H1 (cell line): Measurements from ENCODE around the gene GUCY1B1. TPM values are rescaled to one million over a fixed set of nuclear protein-coding genes. Genes with fewer than 3 reads are reported as not detected.

Source experiments
- CTCF ChIA-PET: fragments of 300-600 bp; sonication (Branson Sonifier 250); formaldehyde crosslinking; loops from one replicate; lab custom pipeline; 2021; ENCODE audit not compliant: partially characterized antibody; lab: Charles Lee
- POLR2A ChIA-PET: fragments of 300-600 bp; sonication (Branson Sonifier 250); formaldehyde crosslinking; loops from one replicate; lab custom pipeline; 2021; ENCODE audit warnings: inconsistent platforms; ENCODE audit not compliant: partially characterized antibody; lab: Charles Lee
- DNase-seq, 2 experiments: peaks; one replicate each; pipeline versions ENCODE4 v3.0.0 to v3.0.0-alpha.2; 2010 to 2022; ENCODE audit warnings: low spot score in 2 of 2, low read depth in 1 of 2, mixed read lengths in 1 of 2
- FAIRE-seq: peaks from 2 replicates; lab custom pipeline; 2011; peaks lifted over from hg19 to GRCh38; lab: Jason Lieb, UNC
- H2AFZ ChIP-seq: 2 replicates; pipeline ENCODE4 v1.8.1; 2012; ENCODE audit warnings: low read length, inconsistent platforms
- H2AK5ac ChIP-seq: 2 replicates; pipeline ENCODE4 v1.6.1; 2013; ENCODE audit warnings: low read depth, low read length
- H2BK120ac ChIP-seq: replicated peaks from 2 replicates; pipeline ENCODE3; 2013; ENCODE audit warnings: low read depth, low read length, inconsistent platforms
- H2BK12ac ChIP-seq: 2 replicates; pipeline ENCODE4 v1.6.1; 2013; ENCODE audit warnings: low read depth, low read length
- H2BK15ac ChIP-seq: 2 replicates; pipeline ENCODE4 v1.6.1; 2013; ENCODE audit warnings: low read length
- H2BK20ac ChIP-seq: 2 replicates; pipeline ENCODE4 v1.6.1; 2013; ENCODE audit warnings: low read length
- H2BK5ac ChIP-seq: 2 replicates; pipeline ENCODE4 v1.6.1; 2013; ENCODE audit warnings: low read depth, low read length
- H3K14ac ChIP-seq: 2 replicates; pipeline ENCODE4 v1.6.1; 2013; ENCODE audit warnings: inconsistent platforms; ENCODE audit not compliant: insufficient read length
- H3K18ac ChIP-seq: 2 replicates; pipeline ENCODE4 v1.6.1; 2013; ENCODE audit warnings: low read length; ENCODE audit errors: extremely low read depth
- H3K23ac ChIP-seq: 2 replicates; pipeline ENCODE4 v1.6.1; 2013; ENCODE audit warnings: inconsistent platforms; ENCODE audit not compliant: insufficient read length
- H3K23me2 ChIP-seq: 2 replicates; pipeline ENCODE4 v1.6.1; 2013; ENCODE audit warnings: low read depth, low read length
- H3K27ac ChIP-seq: 2 replicates; pipeline ENCODE4 v1.6.1; 2011; ENCODE audit warnings: low read depth, low read length, inconsistent platforms
- H3K27me3 ChIP-seq, 4 experiments: replicated peaks in 1 of 4; 1 replicate in 1 of 4; 2 replicates in 3 of 4; pipeline versions ENCODE4 v1.6.1 to v1.8.1; 2011 to 2013; ENCODE audit warnings: low read length in 3 of 4, mild to moderate bottlenecking in 3 of 4, inconsistent platforms in 2 of 4, mixed read lengths in 2 of 4, moderate library complexity in 1 of 4; ENCODE audit not compliant: control insufficient read depth in 3 of 4, insufficient read depth in 3 of 4; ENCODE audit errors: extremely low read depth in 1 of 4
- H3K36me3 ChIP-seq, 4 experiments: 2 replicates each; pipeline versions ENCODE4 v1.6.1 to v1.8.1; 2011 to 2013; ENCODE audit warnings: mild to moderate bottlenecking in 4 of 4, low read length in 3 of 4, moderate library complexity in 2 of 4, control low read depth in 1 of 4, inconsistent platforms in 1 of 4; ENCODE audit not compliant: insufficient read depth in 4 of 4, control insufficient read depth in 2 of 4
- H3K4ac ChIP-seq: replicated peaks from 2 replicates; pipeline ENCODE3; 2013; ENCODE audit warnings: low read length, low read depth, mixed read lengths, inconsistent platforms; ENCODE audit not compliant: insufficient read length
- H3K4me1 ChIP-seq, 4 experiments: replicated peaks in 1 of 4; 1 replicate in 1 of 4; 2 replicates in 3 of 4; pipeline versions ENCODE4 v1.6.1 to v1.8.1; 2011 to 2013; ENCODE audit warnings: low read length in 3 of 4, inconsistent platforms in 2 of 4, mixed read lengths in 1 of 4; ENCODE audit not compliant: insufficient read depth in 4 of 4, control insufficient read depth in 3 of 4
- H3K4me2 ChIP-seq, 2 experiments: 2 replicates each; pipeline versions ENCODE4 v1.6.1 to v1.8.1; 2011 to 2013; ENCODE audit warnings: low read depth in 2 of 2, low read length in 2 of 2, control low read depth in 1 of 2, inconsistent platforms in 1 of 2, mild to moderate bottlenecking in 1 of 2; ENCODE audit not compliant: insufficient read depth in 1 of 2
- H3K4me3 ChIP-seq, 4 experiments: fragments of 200-600, 300-600 bp in 1 of 4; sonication (generic), shearing (Covaris generic), sonication (Bioruptor Twin) in 1 of 4; 2 replicates each; pipeline versions ENCODE4 v1.5.1 to v1.8.1; 2011 to 2016; ENCODE audit warnings: low read length in 4 of 4, low read depth in 3 of 4, control low read depth in 2 of 4, inconsistent platforms in 2 of 4, mild to moderate bottlenecking in 2 of 4, mixed read lengths in 1 of 4, moderate library complexity in 1 of 4; ENCODE audit not compliant: insufficient read depth in 2 of 4; ENCODE audit errors: extremely low read depth in 1 of 4
- H3K56ac ChIP-seq: replicated peaks from 2 replicates; pipeline ENCODE3; 2013; ENCODE audit warnings: low read depth, mild to moderate bottlenecking, mixed read lengths, low read length, inconsistent platforms; ENCODE audit not compliant: insufficient read length
- H3K79me1 ChIP-seq: 2 replicates; pipeline ENCODE4 v1.6.1; 2013; ENCODE audit warnings: low read depth, low read length, control low read depth
- H3K79me2 ChIP-seq, 2 experiments: 2 replicates each; pipeline versions ENCODE4 v1.6.1 to v1.8.1; 2012 to 2013; ENCODE audit warnings: low read length in 2 of 2, mild to moderate bottlenecking in 2 of 2, inconsistent platforms in 1 of 2; ENCODE audit not compliant: insufficient read depth in 2 of 2, control insufficient read depth in 1 of 2
- H3K9ac ChIP-seq, 4 experiments: replicated peaks in 1 of 4; 1 replicate in 1 of 4; 2 replicates in 3 of 4; pipeline versions ENCODE4 v1.6.1 to v1.8.1; 2011 to 2013; ENCODE audit warnings: low read depth in 3 of 4, low read length in 3 of 4, control low read depth in 2 of 4, mild to moderate bottlenecking in 2 of 4, moderate library complexity in 2 of 4, inconsistent platforms in 1 of 4; ENCODE audit errors: extremely low read depth in 1 of 4
- H3K9me3 ChIP-seq, 2 experiments: 2 replicates each; pipeline versions ENCODE4 v1.6.1 to v1.8.1; 2012 to 2013; ENCODE audit warnings: mild to moderate bottlenecking in 2 of 2, moderate library complexity in 2 of 2, control low read depth in 1 of 2, inconsistent platforms in 1 of 2, low read depth in 1 of 2, low read length in 1 of 2, mixed read lengths in 1 of 2; ENCODE audit not compliant: insufficient read depth in 2 of 2
- H4K20me1 ChIP-seq, 2 experiments: replicated peaks in 1 of 2; 2 replicates each; pipeline versions ENCODE3 to v1.8.1; 2011 to 2013; ENCODE audit warnings: inconsistent platforms in 2 of 2, low read length in 2 of 2, mild to moderate bottlenecking in 1 of 2; ENCODE audit not compliant: insufficient read depth in 2 of 2, control insufficient read depth in 1 of 2
- H4K5ac ChIP-seq: 2 replicates; pipeline ENCODE4 v1.6.1; 2013; ENCODE audit warnings: low read length, low read depth, mixed read lengths, inconsistent platforms; ENCODE audit not compliant: insufficient read length
- H4K8ac ChIP-seq: 2 replicates; pipeline ENCODE4 v1.8.0; 2013; ENCODE audit warnings: mild to moderate bottlenecking, moderate library complexity, low read length, inconsistent platforms; ENCODE audit not compliant: insufficient read depth; ENCODE audit errors: extremely low read depth
- H4K91ac ChIP-seq: replicated peaks from 2 replicates; pipeline ENCODE3; 2013; ENCODE audit warnings: low read length, mixed read lengths, inconsistent platforms; ENCODE audit not compliant: insufficient read length
- KDM1A ChIP-seq: fragments of 200-600, 300-600 bp; sonication (generic); IDR thresholded peaks from 2 replicates; pipeline ENCODE4 v1.7.1; 2016; ENCODE audit warnings: mild to moderate bottlenecking, low read length, borderline replicate concordance
- WGBS, 2 experiments: shearing (Covaris generic) in 1 of 2; methylation state at CpG; one replicate each; pipeline versions ENCODE4 v1.1.6 to v1.1.7; 2013 to 2015; ENCODE audit warnings: low lambda C conversion rate in 2 of 2, mixed read lengths in 2 of 2, inconsistent platforms in 1 of 2, low coverage in 1 of 2, missing lambda C conversion rate in 1 of 2; ENCODE audit not compliant: insufficient replicate concordance in 2 of 2, insufficient coverage in 1 of 2, insufficient read length in 1 of 2; ENCODE audit errors: extremely low coverage in 1 of 2, missing lambda C conversion rate in 1 of 2; 5-methylcytosine and 5-hydroxymethylcytosine counted together
- polyA plus RNA-seq, 7 experiments: library from polyadenylated mRNA; depleted of rRNA in 3 of 7; stranded (reverse) in 5 of 7; unstranded in 2 of 7; fragments of >200 nt in 5 of 7; fragments of 200-250 nt in 2 of 7; gene quantifications; 1 replicate in 5 of 7; 2 replicates in 1 of 7; 4 replicates in 1 of 7; pipeline versions ENCODE4 v1.2.1 to v1.2.3, GENCODE V29; 2011 to 2013; ENCODE audit warnings: missing spikeins in 2 of 7, mixed read lengths in 2 of 7
- total RNA-seq: library from RNA; stranded (reverse); fragmentation: NEBNext Ultra II Directional; extraction: Animal tissue kit (Norgen Biotek cat#: 25700); gene quantifications from 2 replicates; pipeline ENCODE4 v1.2.1, GENCODE V29; 2021

Gene GUCY1B1
- total and polyA plus RNA-seq, 2 of the 8 experiments (the other 6 are each of a cell fraction or from before 2014, with no cell fraction given): 1.5 to 2.9 TPM

DNA sequence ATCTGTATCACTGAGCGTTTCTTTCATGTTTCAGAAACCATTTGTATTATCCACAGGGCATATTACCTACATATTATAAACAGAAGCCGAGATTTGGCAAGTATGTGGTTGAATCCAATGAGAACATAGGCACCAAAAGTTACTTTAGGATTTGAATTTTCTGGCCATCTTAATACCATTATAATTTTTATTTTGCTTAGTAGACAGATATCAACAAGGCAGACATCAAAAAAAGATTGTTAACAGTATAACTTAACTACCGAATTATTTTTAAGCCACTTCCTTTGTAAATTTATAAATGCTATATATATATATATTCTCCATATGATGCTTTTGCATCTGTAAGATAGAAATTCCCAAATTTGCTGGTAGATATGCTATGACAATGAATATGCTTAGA lies 2.2 kb downstream of the GUCY1B1 start:
- no peak for FAIRE-seq
- H2BK20ac ChIP-seq: no peak overlapping the region
- H3K4me2 ChIP-seq: no peak overlapping the region
- H2AFZ ChIP-seq: no peak overlapping the region
- no peak overlapping the region for H3K27ac ChIP-seq
- H2BK120ac ChIP-seq: no peak overlapping the region
- CTCF ChIA-PET: interaction anchor here (1.5 kb wide), 1 partner anchor 12 kb away, joined by 6 read pairs; no protein-coding TSS in a partner anchor
- H2BK5ac ChIP-seq: no peak overlapping the region
- peaks cover 7% of the 10 kb centered on the region; the same call in 1 of the 2 replicates for H3K23me2 ChIP-seq
- no peak overlapping the region for H3K23ac ChIP-seq
- H3K56ac ChIP-seq: no peak overlapping the region
- peaks cover 3 to 16% (median 9%) of the 10 kb centered on the region in 4 experiments for H3K27me3 ChIP-seq
- H2AK5ac ChIP-seq: no peak overlapping the region
- no peak overlapping the region for H3K4ac ChIP-seq
- no peak overlapping the region for H2BK12ac ChIP-seq
- no peak overlapping the region for H3K14ac ChIP-seq
- no peaks in the 10 kb centered on the region for H3K79me1 ChIP-seq
- no peak for DNase-seq
- no peak overlapping the region for H4K91ac ChIP-seq
- WGBS, 2 experiments: 93% methylated on average over 3 of the region's 3 CpGs; no CpG with 5 or more reads in 1 of the 2 experiments
- H3K9ac ChIP-seq: no peak overlapping the region
- no peaks in the 10 kb centered on the region for H3K9me3 ChIP-seq
- H3K18ac ChIP-seq: no peak overlapping the region
- TF ChIP-seq KDM1A: no peak
- TF ChIP-seq, all 59 proteins: peak for 0
- no peak overlapping the region for H4K8ac ChIP-seq
- H3K36me3 ChIP-seq: no peaks in the 10 kb centered on the region
- no peaks in the 10 kb centered on the region for H3K79me2 ChIP-seq
- H3K4me1 ChIP-seq: peaks cover 0 to 6% (median 0%) of the 10 kb centered on the region in 4 experiments; a peak in 2 of 7 replicates
- POLR2A ChIA-PET: no interaction called here
- no peak overlapping the region for H4K5ac ChIP-seq
- H3K4me3 ChIP-seq: no peak overlapping the region
- H4K20me1 ChIP-seq: no peaks in the 10 kb centered on the region
- no peak overlapping the region for H2BK15ac ChIP-seq
